Measurements from ENCODE around the gene GNAQ.

DNA sequence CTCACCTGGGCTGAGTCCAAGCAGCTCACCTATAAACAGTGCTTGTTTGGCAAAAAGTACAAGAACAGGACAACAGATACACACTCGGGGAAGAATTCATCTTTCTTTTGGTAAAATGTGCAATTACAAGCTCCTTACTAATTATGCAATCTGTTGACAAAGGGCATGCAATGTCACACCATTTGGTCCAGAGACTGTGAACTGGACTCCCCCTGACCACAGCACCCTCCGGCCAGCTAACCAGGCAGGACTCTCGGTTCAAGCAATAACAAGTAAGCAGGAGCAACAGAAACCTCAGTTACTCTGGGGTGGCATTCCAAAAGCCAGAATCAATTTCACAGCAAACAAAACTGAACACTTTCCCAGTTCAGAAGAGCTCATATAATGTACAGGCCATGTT, 113.8 kb downstream of the GNAQ start:
- no peak for TF ChIP-seq CTCF (IDR thresholded peaks at IDR 0.05 in 2 of 3, conservative IDR thresholded peaks at IDR 0.05 in 1 of 3; ENCODE audit: borderline replicate concordance in 1 of 3, insufficient read depth in 1 of 3, low read depth in 2 of 3, low read length in 2 of 3)
- TF ChIP-seq EZH2 (IDR thresholded peaks at IDR 0.05): no peak
- TF ChIP-seq JUND (IDR thresholded peaks at IDR 0.05): no peak
- TF ChIP-seq POLR2A (IDR thresholded peaks at IDR 0.05; ENCODE audit: borderline replicate concordance, extremely low read depth, insufficient read depth, insufficient read length): no peak
- TF ChIP-seq POLR2AphosphoS5 (IDR thresholded peaks at IDR 0.05; ENCODE audit: low read depth, low read length): no peak
- TF ChIP-seq SP1 (IDR thresholded peaks at IDR 0.05; ENCODE audit: low read depth): no peak
- no peak for TF ChIP-seq FOSL1 (IDR thresholded peaks at IDR 0.05; ENCODE audit: low read depth)
- no peak for TF ChIP-seq MAX (IDR thresholded peaks at IDR 0.05)
- no peak for TF ChIP-seq SIN3A (IDR thresholded peaks at IDR 0.05; ENCODE audit: low read depth)
